NOMO-1 treated with dmso at 0.1 percent for 144 hours (cell line): Measurements from ENCODE around the gene SETBP1.
"Not testable (repeated sequence)": the region's sequence is repeated elsewhere in the genome, so short reads cannot be mapped to it uniquely, and the experiment has no call there.

ENCODE experiments used
- DNase-seq: peaks from one replicate; lab custom pipeline; 2025; ENCODE audit not compliant: unreplicated experiment; lab: John Stamatoyannopoulos, UW

SETBP1 gene

DNA sequence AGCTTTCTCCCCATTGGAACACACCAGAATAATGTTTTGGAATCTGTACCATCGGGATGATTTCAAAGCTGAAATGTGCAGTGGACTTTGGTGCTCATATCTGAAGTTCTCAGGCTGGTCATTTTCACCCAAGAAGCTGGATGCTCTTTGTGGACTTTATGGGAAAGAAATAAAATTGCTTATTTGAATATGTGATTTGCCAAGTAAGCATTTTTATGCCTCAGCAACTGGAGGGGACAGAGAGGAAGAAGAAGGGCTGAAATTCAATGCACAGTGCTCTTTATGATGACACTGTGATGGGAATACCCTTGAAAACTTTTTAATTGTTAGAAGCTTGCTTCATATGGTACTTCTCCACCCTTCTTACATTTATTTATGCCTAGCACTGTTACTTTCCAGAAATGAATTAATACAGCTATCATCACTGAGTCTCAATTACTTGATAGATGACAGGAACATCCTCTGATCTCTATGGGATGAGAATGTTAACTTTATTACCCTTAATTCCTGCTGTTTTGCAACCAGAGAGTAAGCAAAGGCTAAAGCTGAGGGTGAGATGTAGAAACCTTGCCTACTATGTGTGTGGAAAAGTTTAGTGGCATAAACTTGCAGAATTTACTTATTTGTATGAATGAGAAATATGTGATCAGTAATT, 23.6 kb downstream of the SETBP1 start:
- no peak for DNase-seq

DNA sequence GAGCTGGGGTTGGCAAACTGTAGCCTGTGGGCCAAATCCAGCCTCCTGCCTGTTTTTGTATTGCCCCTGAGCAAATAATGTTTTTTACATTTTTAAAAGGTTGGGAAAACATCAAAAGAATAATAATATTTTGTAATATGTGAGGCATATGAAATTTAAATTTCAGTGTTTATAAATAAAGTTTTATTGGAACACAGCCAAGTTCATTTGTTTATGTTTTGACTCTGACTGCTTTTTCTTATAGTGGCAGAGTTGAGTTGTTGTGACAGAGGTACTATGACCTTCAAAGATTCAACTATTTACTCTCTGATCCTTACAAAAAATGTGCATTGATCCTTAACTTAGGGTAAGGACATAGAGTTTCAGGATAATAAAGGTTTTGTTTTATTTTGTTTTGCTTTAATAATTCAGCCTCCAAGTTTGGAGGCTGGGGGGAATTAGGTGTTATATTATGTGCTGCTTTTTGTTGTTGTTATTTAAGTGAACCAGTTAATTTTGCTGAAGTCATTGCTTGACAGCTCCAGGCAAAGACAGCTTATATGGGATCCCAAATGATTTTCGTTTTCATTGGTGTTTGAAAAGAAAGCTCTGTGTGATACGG, 24.5 kb downstream of the SETBP1 start:
- DNase-seq: no peak

DNA sequence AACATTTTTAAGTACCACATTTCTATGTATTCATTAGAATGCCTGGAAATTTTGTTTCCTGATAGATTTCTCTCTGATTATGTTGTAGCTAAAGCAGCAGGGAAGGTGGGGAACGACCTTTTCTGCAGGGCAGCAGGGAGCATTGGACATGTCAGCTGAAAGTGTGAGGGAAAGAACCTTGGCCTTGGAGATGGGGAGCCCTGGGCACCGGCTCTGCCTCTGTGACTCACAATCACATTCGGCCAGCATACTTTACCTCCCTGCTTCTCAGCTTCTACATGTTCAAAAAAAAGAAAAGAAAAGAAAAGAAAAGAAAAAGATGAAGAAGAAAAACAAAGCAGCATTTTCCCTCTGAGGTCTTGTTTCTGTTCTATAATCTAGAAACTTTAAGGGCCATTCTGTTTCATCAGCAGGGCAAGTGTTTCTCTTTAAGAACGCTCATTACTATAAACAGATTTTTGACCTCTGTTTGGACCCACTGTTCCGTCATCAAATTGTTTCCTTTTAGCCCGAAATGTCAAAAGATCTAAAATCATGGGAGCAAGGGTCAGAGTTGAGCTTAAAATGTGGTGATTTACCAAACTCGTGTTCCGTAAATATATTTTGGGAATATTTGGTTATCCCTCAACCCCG, 27.9 kb downstream of the SETBP1 start:
- DNase-seq: no peak

DNA sequence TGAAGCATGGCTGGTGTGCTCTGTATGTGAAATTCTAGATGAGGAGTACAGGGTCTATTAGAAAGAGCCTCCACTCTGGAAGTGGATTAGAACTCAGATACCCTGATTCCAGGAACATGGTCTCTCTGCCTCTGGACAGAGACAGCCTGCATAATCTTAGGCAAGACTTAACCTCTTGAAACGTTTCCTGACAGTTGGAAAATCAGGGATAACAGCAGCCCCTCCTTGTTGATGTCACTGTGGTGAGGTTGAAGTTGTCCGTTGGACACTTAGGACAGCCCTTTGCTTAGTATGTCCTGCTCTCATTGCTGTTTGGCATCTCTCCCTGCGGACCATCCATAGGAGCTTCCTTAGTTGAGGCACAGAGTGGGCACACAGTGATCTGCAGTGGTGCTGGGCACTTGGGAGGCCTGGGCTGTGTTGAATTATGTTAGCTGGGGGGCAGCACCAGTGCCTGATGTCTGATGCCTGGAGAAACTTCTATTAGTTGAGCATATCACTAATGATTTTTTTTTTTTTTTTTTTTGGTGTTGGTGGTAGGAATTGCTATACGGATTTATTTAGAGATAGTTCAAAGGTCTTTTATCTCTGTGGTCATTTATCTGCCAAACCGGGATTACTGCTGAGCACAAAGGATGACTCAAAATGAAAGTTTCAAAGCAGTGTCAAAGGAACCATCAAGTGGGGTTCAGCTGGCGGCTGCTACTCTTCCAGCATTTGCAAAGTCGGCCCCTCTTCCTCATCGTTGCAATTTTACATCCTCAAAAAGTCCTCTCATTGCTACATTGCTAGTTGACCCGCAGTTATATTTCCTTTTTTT, 28.8 kb downstream of the SETBP1 start:
- DNase-seq: no peak

DNA sequence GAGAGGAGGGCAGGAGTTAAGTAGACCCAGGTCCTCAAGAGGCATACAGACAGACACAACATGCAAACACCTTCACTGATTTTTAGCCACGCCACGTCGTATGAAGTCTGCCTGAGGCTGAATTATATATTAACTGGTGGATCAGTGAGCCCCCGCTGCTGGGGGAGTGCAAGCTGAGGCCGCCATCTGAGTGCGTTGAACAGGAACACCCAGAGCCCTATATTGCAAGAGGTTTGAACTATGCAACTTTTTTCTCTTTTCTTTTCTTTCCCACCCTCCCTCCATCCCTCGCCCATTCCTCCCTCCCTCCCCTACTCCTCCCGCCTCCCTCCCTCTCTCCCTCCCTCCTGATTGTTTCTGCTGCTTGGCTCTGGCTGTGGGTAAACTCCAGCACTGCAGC, 30.2 kb downstream of the SETBP1 start:
- DNase-seq: no peak

DNA sequence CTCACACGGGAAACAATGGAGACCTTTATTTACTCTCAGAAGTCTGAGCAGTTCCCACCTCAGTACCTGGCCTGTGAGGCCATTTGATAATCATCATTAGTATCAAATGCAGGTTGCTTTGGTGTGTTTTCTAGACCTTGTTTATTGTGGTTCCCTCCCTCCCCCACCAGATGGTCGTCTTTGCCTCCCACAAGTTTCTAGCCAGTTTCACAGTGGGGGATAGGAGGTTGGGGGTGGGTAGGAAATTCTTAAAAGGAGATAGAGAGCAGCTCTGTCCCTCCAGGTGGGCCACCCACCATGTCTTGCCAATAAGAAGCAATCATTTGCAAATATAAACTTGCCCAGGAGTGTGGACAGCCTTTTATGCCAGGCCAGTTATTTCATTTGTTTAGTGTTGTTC, 31.3 kb downstream of the SETBP1 start:
- no peak for DNase-seq

DNA sequence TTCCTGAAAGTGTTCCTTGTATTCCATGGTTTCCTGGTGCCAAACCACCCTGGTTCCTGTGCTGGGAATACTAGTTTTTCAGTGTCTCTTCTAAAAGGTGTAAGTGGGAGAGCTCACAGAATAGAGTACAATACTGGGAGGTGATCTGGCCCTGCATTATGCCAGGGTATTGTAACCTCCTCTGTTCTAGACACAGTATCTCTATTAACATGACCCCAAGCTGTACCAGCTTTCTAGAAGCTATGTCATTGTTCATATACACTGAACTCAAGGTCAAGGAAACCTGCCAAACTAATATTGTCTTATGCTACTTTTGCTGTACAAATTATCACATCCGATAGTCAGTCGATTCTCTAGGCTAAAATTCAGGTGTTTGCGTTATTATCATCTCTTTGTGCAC, 32.7 kb downstream of the SETBP1 start:
- DNase-seq: no peak

DNA sequence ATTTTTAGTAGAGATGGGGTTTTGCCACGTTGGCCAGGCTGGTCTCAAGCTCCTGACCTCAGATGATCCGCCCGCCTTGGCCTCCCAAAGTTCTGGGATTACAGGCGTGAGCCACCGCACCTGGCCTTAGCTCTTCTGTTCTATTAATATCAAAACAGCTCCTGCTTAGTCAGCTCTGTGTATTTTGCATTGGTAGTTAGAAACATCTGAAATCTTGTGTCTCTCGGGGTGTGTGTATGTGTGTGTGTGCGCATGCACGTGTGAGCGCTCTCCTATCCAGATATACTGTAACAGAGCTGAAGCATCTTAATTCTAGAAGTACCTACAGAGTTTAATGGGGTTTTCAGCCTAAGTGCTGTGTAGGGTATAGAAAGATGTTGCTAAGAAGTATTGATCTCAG, 33.7 kb downstream of the SETBP1 start:
- no peak for DNase-seq

DNA sequence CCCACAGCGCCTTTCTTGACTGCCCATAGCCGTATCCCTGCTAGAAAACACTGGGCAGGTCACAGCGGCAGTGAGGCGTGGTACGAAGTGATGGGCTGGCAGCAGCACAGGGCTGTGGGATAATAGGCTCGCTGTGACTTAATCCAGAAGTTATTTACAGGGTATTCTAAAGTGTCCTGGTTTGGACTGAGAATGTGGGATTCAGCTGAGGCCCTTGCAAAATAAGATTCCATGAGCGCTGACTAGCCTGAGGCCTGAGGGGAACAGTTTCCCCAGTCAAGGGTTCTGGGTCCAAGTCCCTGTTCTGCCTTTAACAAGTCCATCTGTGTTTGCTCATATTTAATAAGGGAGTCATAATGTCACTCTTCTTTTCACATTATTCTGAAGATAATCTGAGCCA, 34.6 kb downstream of the SETBP1 start:
- no peak for DNase-seq

DNA sequence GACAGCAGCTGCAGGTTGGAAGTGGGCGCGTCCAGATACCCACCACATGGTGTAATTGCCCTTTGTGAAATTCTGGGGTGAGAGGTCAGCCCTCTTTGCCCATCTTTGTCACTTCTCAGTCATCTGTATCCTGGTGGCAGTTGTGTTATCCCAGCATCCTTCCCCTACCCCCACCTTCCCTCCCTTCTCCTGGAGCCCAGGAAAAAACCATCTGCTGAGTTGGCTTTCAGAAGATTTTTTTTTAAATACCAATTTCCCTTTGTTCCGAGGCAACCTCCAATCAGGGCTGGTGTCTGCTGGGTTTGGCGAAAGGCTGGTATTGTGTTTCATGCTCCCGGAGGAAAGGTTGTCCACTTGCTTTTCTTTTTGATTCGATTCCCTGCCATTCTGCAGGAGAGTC, 35.2 kb downstream of the SETBP1 start:
- DNase-seq: no peak

DNA sequence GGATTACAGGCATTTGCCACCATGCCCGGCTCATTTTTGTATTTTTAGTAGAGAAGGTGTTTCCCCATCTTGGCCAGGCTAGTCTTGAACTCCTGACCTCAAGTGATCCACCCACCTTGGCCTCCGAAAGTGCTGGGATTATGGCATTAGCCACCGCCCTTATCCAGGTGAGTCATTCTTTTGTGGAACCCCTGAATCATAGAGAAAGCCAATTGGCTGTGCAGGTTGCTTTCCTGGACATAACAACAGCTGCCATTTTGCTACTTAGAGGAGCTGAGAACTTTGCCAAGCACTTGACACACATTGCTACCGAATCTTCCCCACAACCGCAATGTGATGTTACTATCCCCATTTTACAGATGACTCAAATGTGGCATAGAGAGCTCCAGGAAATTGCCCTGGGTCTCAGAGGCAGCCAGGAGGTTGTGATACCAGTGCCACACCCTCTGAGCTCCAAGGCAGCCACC, 36.0 kb downstream of the SETBP1 start:
- DNase-seq: no peak

DNA sequence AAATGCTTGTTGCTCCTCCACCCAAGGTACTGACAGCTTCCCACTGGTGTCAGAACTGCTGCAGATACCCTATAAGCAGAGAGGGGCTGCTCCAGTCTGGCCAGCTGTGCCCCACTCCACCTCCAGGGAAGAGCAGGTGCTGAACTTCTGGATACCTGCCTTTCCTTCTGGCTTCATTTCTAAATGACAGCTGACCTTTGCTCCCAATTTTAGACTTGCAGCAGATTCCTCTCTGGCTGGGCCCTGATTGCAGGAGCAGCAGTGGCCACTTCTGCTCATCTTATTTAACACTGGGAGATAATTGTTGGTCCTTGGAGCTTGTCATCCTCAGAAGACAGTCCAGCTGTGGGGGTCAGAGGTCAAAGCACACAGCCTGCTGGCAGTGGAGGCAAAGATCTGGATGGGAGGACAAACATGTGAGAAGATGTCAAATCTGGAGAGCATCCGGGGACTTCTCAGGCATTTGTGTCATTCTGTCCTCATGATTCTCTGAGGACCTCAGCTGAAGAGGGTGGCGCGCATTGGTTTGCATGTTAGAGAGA, 38.9 kb downstream of the SETBP1 start:
- DNase-seq: no peak

DNA sequence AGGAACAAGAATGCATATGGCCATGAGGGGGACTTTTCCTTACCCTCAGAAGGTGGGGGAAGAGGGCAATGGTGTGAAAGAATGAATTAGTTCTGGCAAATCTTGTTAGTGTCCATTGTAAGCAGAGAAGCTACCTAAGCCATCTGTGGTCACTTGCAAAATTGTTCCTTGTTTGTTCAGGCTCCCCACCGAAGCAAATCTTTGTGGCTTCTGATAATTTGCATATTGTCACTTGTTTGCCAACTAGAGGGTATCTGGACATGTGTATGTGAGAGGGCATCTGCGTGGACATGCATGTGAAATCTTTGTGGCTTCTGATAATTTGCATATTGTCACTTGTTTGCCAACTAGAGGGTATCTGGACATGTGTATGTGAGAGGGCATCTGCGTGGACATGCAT, 41.1 kb downstream of the SETBP1 start:
- not testable (repeated sequence) for DNase-seq

DNA sequence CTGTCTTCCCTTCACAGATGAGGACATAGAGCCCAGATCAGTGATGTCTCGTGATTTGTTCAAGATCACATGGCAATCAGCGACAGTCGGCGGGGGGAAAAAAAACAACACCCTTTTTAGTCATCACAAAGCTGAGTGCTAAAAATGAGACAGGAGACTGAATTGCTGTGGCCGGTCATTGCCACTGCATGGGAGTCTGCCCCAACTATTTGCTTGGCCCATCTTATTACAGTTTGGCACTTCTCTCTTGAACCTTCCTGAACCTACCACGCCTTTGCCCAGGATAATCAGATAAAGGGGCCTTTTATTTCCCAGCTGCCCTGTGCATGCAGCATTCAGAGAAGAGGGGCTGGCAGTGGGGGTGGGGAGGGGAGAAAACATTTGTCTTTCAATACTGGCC, 42.7 kb downstream of the SETBP1 start:
- DNase-seq: no peak

DNA sequence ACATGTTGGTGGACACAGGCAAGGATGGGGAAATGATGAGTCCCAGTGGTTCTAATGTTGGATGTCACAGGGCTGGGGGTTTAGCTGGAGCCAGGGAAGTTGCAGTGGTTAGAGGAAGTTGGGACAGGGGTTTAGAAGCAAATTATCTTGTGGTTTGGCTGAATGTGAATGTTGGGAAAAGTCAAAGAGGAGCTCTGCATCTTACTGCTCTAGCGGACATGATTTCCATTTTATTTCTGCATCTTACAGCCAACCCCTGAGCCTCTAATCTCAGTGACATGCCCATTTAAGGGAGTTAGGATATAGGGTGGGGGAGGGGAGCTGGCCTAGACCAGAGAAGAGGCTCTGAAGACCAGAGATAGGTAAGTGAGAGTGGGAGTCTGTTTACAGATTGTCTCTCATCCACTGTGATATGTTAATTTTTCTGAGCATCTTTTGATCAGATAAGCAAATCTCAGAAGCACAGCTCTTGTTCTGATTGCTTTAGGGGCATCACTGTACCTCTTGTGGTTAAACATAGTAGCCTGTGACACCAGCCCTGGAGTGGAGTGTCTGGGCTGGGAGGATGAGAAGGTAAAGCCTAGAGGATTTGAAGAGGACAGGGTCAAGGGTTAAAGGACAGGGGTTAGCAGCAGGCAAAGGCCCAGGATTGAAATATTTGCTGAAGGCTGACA, 43.6 kb downstream of the SETBP1 start:
- DNase-seq: no peak

DNA sequence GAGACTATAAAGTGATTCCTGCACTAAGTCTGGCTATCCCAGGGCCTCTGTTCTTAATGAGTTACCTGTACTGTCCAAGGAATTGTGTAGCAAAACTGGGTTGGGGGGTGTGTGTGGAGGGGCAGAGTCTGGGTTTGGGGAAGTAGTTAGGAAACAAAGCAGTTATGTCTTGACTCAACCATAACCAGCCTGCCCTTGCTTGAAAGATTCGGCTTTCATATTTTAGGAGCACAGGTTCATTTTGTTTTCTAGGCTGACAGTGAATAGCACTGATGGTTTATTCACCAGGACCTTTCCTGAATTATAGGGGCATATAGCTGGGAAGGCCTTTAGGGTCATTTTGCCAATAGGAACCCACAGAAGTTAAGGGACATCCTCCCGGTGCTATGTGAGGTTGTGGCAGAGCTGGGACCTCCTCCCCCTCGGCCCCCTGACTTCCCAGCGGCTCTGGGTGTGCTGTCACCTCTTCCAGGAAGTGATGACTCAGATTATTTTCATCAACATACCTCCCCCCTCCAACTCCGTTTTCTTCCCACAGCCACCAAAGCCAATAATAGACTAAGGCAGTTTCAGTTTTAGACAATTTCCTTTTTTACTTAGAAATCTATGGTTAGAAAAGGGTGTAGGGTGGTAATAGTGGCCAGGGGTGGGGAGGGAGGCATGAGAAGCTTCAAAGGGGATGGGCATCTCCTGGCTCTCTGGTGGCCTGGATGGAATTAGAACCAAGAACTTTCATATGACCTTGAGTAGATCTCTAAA, 44.8 kb downstream of the SETBP1 start:
- DNase-seq: peak; percentile 68

DNA sequence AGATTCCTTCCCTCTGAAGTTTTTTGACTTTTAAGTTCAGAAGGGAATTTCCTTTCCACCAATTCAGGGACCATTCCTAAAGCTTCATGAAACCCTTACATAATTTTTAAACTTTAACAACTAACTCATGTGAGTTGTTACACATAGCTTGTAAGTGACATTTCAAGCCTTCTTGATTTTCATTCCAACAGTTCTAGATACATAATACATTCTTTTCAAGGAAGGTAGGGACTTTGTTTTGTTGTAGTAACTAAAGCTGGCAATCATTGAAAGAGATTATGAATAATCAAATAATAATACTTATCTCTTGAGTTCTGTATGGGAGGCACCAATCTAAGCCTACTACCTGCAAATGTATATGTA, 45.4 kb downstream of the SETBP1 start:
- no peak for DNase-seq

DNA sequence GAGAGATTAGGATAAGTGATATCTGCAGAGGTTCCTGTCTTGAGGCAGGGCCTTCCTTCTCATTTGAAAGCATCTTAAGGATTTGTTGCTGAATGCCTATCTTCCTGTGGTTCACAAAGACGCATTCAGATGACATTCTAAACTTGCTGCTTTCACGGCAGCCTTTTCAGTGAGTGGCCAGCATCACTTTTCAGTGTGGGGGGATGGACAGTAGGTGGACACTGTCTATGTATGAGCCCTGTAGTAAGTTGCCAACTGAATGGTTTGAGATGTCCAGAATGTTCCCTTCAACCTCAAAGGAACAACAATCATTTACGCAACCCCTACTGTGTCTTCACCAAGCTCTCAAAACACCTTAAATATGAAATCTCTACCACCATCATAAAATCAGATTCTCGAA, 46.6 kb downstream of the SETBP1 start:
- DNase-seq: no peak

DNA sequence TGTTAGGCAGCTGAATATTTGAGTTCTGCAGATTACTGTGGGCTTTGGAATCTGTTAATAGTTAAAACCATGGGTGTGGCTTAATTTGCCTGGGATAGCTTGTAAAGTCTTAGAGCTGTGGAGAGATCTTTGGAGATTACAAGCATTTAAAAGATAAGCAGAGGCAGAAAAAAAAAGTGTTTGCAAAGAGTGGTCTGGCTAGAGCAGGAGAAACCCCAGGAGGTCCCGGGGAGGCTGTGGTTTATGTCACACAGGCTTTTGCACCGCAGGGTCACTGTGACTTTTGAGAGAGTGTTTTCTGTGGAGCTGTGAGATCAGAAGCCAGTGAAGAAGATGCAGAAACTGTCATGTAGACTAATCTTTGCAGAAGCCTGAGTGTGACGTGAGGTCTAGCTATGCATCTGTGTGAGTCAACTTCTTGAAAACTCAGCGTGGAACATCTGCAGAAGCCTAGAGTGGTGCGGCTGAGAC, 49.0 kb downstream of the SETBP1 start:
- DNase-seq: no peak
